Pancreas (tissue), 10 donors: Measurements from ENCODE around the gene ARHGEF7. TPM values are rescaled to one million over a fixed set of nuclear protein-coding genes. Genes with fewer than 3 reads are reported as not detected.
"Not testable (repeated sequence)": the region's sequence is repeated elsewhere in the genome, so short reads cannot be mapped to it uniquely, and the experiment has no call there.

Experiments
- ATAC-seq, 4 donors: fragments of 200-7000 bp; cut with Tn5 transposase; one replicate each; pipeline versions ENCODE4 v1.8.0 to v1.9.1; 2020; ENCODE audit warnings: mild to moderate bottlenecking in 4 of 4, moderate library complexity in 4 of 4
- DNase-seq, 6 donors: peaks; one replicate each; pipeline ENCODE4 v3.0.0-alpha.2; 2020
- FAIRE-seq: peaks from 2 replicates; lab custom pipeline; 2012; peaks lifted over from hg19 to GRCh38; lab: Jason Lieb, UNC
- H3K27ac ChIP-seq, 4 donors: fragments of 200-600 bp; sonication (generic); 1 replicate in 3 of 4; 2 replicates in 1 of 4; pipeline versions ENCODE4 v1.5.0 to v1.8.0; 2020
- H3K27me3 ChIP-seq, 4 donors: fragments of 200-600 bp; one replicate each; pipeline ENCODE4 v1.8.0; 2021
- H3K36me3 ChIP-seq, 3 donors: fragments of 200-600 bp; sonication (generic) in 1 of 3; one replicate each; pipeline versions ENCODE4 v1.5.0 to v1.8.0; 2020 to 2021
- H3K4me1 ChIP-seq, 3 donors: fragments of 200-600 bp; one replicate each; pipeline ENCODE4 v1.8.0; 2021
- H3K4me3 ChIP-seq, 4 donors: fragments of 200-600 bp; sonication (generic) in 2 of 4; one replicate each; pipeline versions ENCODE4 v1.5.0 to v1.8.0; 2020 to 2021
- H3K9me3 ChIP-seq, 4 donors: fragments of 200-600 bp; one replicate each; pipeline ENCODE4 v1.8.0; 2021
- WGBS, 2 donors: extraction: QIAGEN DNeasy Blood & Tissue Kit; methylation state at CpG; one replicate each; pipeline ENCODE4 v1.1.7; 2013; 5-methylcytosine and 5-hydroxymethylcytosine counted together
- intact Hi-C, 3 donors: fragments of 100-400 bp; cut with DNase I; formaldehyde crosslinking; loops; one replicate each; pipeline versions ENCODE4 v1.11.1 to v1.14.2; 2022
- polyA plus RNA-seq, 2 donors: library from polyadenylated mRNA; stranded (reverse); fragments of 200-250 nt; gene quantifications; one replicate each; pipeline ENCODE4 v1.2.3, GENCODE V29; 2013
- total RNA-seq, 6 donors: library from RNA; stranded (reverse); fragmentation: NEBNext Ultra II Directional in 4 of 6; extraction: Animal tissue kit (Norgen Biotek cat#: 25700) in 4 of 6; gene quantifications; one replicate each; pipeline versions ENCODE4 v1.2.1 to v1.2.4, GENCODE V29; 2021 to 2023
- TF ChIP-seq, protein P1 (sequence below), 4 donors: fragments of 200-600 bp; sonication (generic) in 3 of 4; IDR thresholded peaks; one replicate each; pipeline versions ENCODE4 v1.5.0 to v1.8.0; 2021; ENCODE audit warnings: antibody characterized with exemption in 4 of 4
- donor health status: healthy with polysubstance abuse.
- donor health status: DM: no; HTN: no; CAD: no; lungs with moderate emphysema.
- donor health status: DM: no; HTN: no; CAD: no.
- donor health status: control.
- donor health status: control.
- donor health status: Bipolar disorder and iron deficiency.
- donor health status: DM: yes; HTN: yes; CAD: no.
- donor health status: DM: no; HTN: no; CAD: no.
- donor health status: DM: no; HTN: no; CAD: no.
- donor health status: DM: yes; HTN: yes; CAD: no.

Gene ARHGEF7
- 10 to 100 TPM; 13.4 to 37.7 (median 20.3) TPM for total RNA-seq
- polyA plus RNA-seq, result 10 to 100 TPM; 23.3 to 30.0 TPM

DNA sequence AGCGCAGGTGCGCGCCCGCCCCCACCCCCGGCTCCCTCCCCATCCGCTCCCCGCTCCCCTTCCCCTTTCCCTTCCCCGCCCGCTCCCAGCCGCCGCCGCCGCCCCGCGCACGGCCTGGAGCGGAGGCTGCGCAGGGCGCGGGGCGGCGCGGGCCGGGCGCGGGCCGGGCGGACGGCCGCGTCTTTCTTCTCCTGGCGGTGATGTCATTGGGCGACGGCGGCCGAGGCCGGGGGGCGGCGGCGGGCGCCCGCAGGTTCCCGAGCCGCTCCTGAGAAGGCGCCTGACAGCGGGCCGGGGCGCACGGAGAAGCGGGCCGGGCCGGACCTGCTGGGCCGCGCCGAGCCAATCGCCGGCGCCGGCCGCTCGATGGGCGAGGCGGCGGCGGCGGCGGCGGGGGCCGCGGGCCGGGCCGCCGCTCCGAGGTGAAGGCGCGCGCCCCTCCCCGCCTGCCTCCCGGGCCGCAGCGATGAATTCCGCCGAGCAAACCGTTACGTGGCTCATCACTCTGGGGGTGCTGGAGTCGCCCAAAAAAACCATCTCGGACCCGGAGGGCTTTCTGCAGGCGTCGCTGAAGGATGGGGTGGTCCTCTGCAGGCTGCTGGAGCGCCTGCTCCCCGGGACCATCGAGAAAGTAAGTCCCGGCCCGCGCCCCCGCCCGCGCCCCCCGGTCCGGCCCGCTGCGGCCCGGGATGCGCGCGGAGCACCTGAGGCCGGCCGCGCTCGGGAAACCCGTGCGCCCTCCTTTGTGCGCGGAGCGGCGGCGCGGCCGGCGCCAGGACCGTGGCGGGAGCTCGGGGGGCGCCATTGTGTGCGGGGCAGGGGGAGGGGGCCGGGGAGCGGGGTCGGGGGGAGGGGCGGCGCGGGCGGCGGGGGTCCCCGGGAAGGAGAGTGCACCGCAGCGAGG is at the start of gene ARHGEF7:
Gene ARHGEF7 (plus strand): TSS at position 250 of the 904 bp plus-strand sequence. CDS start 217 bp downstream, at position 467.
- peak; percentile 54 to 72 (median 63) for ATAC-seq
- TF ChIP-seq, protein P1, sequence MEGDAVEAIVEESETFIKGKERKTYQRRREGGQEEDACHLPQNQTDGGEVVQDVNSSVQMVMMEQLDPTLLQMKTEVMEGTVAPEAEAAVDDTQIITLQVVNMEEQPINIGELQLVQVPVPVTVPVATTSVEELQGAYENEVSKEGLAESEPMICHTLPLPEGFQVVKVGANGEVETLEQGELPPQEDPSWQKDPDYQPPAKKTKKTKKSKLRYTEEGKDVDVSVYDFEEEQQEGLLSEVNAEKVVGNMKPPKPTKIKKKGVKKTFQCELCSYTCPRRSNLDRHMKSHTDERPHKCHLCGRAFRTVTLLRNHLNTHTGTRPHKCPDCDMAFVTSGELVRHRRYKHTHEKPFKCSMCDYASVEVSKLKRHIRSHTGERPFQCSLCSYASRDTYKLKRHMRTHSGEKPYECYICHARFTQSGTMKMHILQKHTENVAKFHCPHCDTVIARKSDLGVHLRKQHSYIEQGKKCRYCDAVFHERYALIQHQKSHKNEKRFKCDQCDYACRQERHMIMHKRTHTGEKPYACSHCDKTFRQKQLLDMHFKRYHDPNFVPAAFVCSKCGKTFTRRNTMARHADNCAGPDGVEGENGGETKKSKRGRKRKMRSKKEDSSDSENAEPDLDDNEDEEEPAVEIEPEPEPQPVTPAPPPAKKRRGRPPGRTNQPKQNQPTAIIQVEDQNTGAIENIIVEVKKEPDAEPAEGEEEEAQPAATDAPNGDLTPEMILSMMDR (IDR thresholded peaks at IDR 0.05), result no peak
- Histone ChIP-seq H3K27me3 (peaks cover 0 to 7% (median 3%) of the 10 kb centered on the region in 4 donors), H3K9me3 (no peaks in the 10 kb centered on the region), H3K4me1 (peaks cover 0 to 4% (median 0%) of the 10 kb centered on the region in 3 donors), H3K36me3 (no peaks in the 10 kb centered on the region), H3K27ac (peak within 1 kb of the TSS in 1 of 4 donors; percentile 9), H3K4me3 (peak within 1 kb of the TSS; percentile 14 to 60 (median 40))
- WGBS, 2 donors, result 1% methylated on average over 34 to 134 of the region's 137 CpGs
- no peak for FAIRE-seq
- intact Hi-C loops, result no loop called here
- peak in 1 of 6 donors; percentile 54 for DNase-seq

DNA sequence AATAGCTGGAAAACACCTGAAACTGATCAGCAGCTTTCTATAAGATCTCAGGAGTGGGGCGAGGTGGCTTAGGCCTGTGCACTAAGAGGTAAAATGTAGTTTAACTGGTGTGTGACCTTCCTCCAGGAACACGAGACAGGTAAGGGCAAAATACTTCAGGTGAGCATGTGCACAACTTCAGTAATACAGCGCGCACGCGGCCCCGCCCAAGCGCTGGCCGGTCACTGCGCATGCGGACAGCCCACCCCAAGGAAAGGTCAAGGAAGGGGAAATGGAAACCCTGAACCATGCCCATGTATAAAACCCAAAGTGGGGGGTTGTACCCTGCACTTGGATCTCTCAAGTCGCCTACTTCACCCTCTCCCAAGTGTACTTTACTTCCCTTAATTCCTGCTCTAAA is 49.4 kb upstream of the ARHGEF7 start:
- no peaks in the 10 kb centered on the region for H3K9me3 ChIP-seq
- no peak for DNase-seq
- WGBS, 2 donors, result 92 to 93% methylated on average over 12 of the region's 12 CpGs
- no peak overlapping the region for H3K4me3 ChIP-seq
- H3K27ac ChIP-seq, result no peak overlapping the region
- intact Hi-C loops, result no loop called here
- H3K27me3 ChIP-seq, result no peaks in the 10 kb centered on the region
- H3K36me3 ChIP-seq, result no peaks in the 10 kb centered on the region
- TF ChIP-seq, protein P1 (IDR thresholded peaks at IDR 0.05), result no peak
- no peaks in the 10 kb centered on the region for H3K4me1 ChIP-seq
- no peak for ATAC-seq
- FAIRE-seq, result no peak

GRCh38 chr13:111066544-111066943 is 48.6 kb upstream of the ARHGEF7 start:
- DNase-seq, result no peak
- FAIRE-seq, result no peak

GRCh38 chr13:111068009-111068350 is 47.1 kb upstream of the ARHGEF7 start:
- H3K4me1 ChIP-seq, result no peaks in the 10 kb centered on the region
- no peaks in the 10 kb centered on the region for H3K9me3 ChIP-seq
- FAIRE-seq, result no peak
- TF ChIP-seq, protein P1 (IDR thresholded peaks at IDR 0.05), result peak in 1 of 4 donors; percentile 11
- H3K27ac ChIP-seq, result no peak overlapping the region
- no peak for DNase-seq
- intact Hi-C loops, result no loop called here
- H3K4me3 ChIP-seq, result peak overlapping the region in 1 of 4 donors; percentile 56
- no peak for ATAC-seq
- no peaks in the 10 kb centered on the region for H3K36me3 ChIP-seq
- 4 to 11% methylated on average over 2 of the region's 2 CpGs for WGBS, 2 donors
- H3K27me3 ChIP-seq, result no peaks in the 10 kb centered on the region

More at GRCh38 chr13:111066544-111066943, 48.6 kb upstream of the ARHGEF7 start:
- H3K27me3 ChIP-seq, result no peaks in the 10 kb centered on the region
- 36% methylated on average over 22 of the region's 22 CpGs for WGBS, 2 donors
- H3K4me3 ChIP-seq, result peak overlapping the region in 2 of 4 donors; percentile 56 to 60
- no peaks in the 10 kb centered on the region for H3K9me3 ChIP-seq
- intact Hi-C loops, result no loop called here
- H3K36me3 ChIP-seq, result no peaks in the 10 kb centered on the region
- H3K27ac ChIP-seq, result no peak overlapping the region
- TF ChIP-seq, protein P1 (IDR thresholded peaks at IDR 0.05), result no peak
- peak; percentile 15 to 21 (median 20) for ATAC-seq
- no peaks in the 10 kb centered on the region for H3K4me1 ChIP-seq

- not testable (repeated sequence) for H3K36me3 ChIP-seq, H3K27me3 ChIP-seq, H3K4me3 ChIP-seq, H3K4me1 ChIP-seq, ATAC-seq, H3K27ac ChIP-seq, FAIRE-seq, DNase-seq, H3K9me3 ChIP-seq
- WGBS, 2 donors, result 46 to 51% methylated on average over 4 of the region's 4 CpGs
- intact Hi-C loops, result loop anchor here in 2 of 3 donors (10.0 kb wide), 2 partner anchors 134 to 154 kb away; no protein-coding TSS in a partner anchor
These were observed 44.0 kb upstream of the ARHGEF7 start for GRCh38 chr13:111071120-111071519.

DNA sequence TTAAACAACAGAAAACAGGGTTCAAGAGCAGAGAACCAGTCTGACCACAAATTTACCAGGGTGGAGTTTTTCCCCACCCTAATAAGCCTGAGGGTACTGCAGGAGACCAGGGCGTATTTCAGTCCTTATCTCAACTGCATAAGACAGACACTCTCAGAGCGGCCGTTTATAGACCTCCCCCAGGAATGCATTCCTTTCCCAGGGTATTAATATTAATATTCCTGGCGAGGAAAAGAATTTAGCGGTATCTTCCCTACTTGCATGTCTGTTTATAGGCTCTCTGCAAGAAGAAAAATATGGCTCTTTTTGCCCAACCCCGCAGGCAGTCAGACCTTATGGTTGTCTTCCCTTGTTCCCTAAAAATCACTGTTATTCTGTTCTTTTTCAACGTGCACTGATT is 43.6 kb upstream of the ARHGEF7 start:
- not testable (repeated sequence) for H3K4me1 ChIP-seq, H3K9me3 ChIP-seq, H3K27ac ChIP-seq, H3K36me3 ChIP-seq, DNase-seq, H3K4me3 ChIP-seq, H3K27me3 ChIP-seq, FAIRE-seq, ATAC-seq
- intact Hi-C loops, result loop anchor here in 2 of 3 donors (10.0 kb wide), 2 partner anchors 133 to 153 kb away; no protein-coding TSS in a partner anchor
- 59 to 70% methylated on average over 7 of the region's 7 CpGs for WGBS, 2 donors
